GM19240 (cell line): Measurements from ENCODE around the gene NABP2.

Source experiments
- DNase-seq: peaks from one replicate; pipeline ENCODE4 v3.0.0; 2011; ENCODE audit warnings: low spot score; ENCODE audit not compliant: insufficient read length

Gene NABP2

DNA sequence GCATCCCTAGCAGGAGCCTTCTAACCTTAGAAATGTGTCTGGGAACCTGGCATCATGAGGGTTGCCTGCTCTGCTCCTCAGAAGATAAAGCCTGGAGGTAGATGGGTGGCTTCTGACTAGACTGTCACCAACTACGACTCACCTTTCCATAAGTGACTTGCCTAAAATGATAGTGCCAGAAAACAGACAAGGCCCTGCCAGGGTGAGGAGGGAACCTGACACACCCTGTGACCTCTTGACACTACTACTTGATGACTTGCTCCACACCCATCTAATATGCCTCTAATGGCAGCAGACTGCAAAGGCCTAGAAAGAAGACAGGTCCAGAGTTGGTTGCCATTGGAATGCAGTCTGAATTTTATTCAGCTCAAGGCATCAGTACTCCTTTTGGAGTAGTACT lies 11.8 kb upstream of the NABP2 start:
- DNase-seq: no peak

- no peak for DNase-seq
These were observed 10.3 kb upstream of the NABP2 start for GRCh38 chr12:56213878-56214277.

GRCh38 chr12:56216461-56216860 lies 7.7 kb upstream of the NABP2 start:
- no peak for DNase-seq

GRCh38 chr12:56219840-56220239 lies 4.3 kb upstream of the NABP2 start:
- no peak for DNase-seq

- no peak for DNase-seq
These were observed 3.4 kb upstream of the NABP2 start for GRCh38 chr12:56220611-56221231.

DNA sequence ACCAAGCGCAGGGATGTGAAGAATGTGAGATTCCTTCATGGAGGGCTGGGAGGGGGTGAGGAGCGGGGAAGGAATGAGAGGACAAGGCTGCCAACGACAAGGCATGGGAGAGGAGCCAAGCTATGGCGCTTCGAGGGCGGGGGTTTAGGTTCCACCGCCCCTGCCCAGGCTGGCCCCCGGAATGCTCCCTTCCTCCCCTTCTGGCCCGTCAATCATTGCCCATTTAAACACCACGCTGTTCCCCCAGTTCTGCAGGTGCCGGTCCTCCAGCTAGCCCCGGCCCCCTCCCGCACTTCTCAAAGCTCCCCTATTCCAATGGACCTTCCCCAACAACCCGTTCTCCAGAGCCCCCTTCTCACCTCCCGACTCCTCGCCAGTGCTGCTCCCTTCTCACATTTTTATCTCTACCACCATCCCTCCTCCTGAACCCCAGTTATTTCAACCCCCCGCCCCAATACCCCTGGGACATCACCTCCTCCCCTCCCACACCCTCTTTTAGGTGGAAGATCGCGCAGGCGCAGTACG lies 2.8 kb upstream of the NABP2 start:
- peak; percentile 70 for DNase-seq

GRCh38 chr12:56221757-56222530 lies 2.2 kb upstream of the NABP2 start, which contains the start of gene RNF41:
RNF41 (minus strand) TSS chr12:56221922; CDS start chr12:56214047, 7,875 bp downstream.
- DNase-seq: peak; percentile 99

DNA sequence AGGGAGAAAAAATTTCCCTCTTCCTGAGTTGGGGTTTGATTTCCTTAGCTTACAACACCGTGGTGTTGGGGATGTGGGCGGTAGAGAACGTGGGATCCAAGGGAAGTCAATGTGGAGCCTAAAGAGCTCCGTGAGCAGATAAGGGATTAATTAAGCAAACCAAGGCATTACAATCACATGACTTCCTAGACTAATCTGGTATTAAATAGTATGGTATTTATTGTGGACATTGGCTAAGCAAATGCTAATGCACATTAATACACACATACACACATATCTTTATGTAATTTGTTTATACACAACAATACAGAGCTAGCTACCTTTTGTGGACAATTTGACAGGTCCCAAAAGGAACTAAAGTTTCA lies 1.6 kb upstream of the NABP2 start:
- no peak for DNase-seq

GRCh38 chr12:56223571-56224101 lies 506 bp upstream of the NABP2 start:
- no peak for DNase-seq

DNA sequence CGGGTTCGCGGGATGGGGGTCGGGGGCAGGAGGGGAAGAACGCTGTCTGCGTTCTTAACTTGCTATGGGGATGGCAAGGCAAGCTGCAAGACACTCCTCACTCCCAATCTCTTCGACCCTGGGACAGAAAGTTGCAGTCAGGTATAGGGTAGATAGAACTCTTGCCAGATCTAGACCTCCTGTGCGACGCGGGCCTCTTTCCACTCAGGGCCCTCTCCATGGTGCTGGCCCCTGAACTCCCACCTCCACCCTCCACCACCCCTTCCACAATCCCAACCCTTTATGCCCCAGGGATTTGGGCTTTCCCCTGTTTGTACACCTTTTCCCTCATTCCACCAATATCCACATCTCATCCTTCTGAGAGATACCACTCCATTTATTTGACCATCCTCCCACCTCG lies 812 bp downstream of the NABP2 start:
- DNase-seq: no peak

GRCh38 chr12:56229082-56229481 lies 4.9 kb downstream of the NABP2 start:
- no peak for DNase-seq

DNA sequence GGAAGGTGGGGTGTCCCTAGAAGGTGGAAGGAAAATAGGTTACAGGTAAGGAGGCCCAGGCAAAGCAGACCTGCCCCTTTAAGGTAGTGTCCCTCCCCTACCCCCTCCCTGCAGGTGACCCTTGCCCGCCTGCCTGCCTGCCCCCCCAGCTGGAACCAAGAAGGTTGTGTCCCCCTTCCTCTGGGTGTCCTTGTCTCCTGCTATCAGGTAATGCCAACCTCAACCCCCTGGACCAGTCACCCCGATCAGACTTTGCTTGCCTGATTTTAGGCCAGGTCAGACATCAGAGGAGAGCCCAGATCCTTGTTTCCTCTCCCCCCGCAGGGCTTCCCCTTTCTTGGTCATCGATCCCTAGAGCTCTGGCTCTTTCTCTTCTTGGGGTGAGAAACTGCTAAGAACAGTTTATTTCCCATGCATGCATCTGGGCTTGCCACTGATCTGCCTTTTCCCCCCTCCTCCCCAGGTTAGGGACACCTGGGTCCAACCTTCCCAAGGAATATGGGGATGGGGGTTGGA lies 5.8 kb downstream of the NABP2 start, which contains the start of gene SLC39A5:
SLC39A5 (plus strand) TSS at position 136 of the 516 bp plus-strand sequence. CDS start 1,224 bp downstream, outside the sequence.
- no peak for DNase-seq

GRCh38 chr12:56230432-56231183 lies 6.5 kb downstream of the NABP2 start:
- DNase-seq: no peak

DNA sequence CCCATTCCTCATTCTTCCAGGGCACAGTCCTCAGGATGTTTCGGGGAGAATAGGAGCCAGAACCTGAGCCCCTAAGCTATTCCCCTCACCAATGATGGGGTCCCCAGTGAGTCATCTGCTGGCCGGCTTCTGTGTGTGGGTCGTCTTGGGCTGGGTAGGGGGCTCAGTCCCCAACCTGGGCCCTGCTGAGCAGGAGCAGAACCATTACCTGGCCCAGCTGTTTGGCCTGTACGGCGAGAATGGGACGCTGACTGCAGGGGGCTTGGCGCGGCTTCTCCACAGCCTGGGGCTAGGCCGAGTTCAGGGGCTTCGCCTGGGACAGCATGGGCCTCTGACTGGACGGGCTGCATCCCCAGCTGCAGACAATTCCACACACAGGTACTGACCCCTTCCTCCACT lies 7.0 kb downstream of the NABP2 start:
- no peak for DNase-seq

GRCh38 chr12:56234746-56235436 lies 10.7 kb downstream of the NABP2 start:
- DNase-seq: no peak

DNA sequence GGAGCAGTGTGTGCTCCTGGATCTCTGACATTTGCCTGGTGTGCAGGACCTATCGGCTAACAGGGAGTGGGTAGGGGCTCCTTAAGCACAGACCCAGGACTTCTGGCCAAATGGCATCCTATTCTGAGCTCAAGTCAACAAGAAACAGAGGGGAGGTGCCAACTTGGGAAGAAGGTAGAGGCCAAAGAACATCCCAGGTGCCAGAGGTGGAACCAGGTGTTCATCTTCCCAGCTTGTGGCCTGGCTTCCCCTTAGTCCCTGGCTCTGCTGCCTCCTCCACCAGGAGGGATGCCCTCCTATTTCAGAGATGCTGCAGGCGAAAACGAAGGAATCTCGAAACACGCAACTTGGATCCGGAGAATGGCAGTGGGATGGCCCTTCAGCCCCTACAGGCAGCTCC lies 11.9 kb downstream of the NABP2 start:
- DNase-seq: no peak

- DNase-seq: no peak
These were observed 12.8 kb downstream of the NABP2 start for GRCh38 chr12:56236985-56237384.

GRCh38 chr12:56237552-56237951 lies 13.4 kb downstream of the NABP2 start:
- no peak for DNase-seq

- no peak for DNase-seq
These were observed 17.5 kb downstream of the NABP2 start for GRCh38 chr12:56241424-56242303.

GRCh38 chr12:56242986-56243385 lies 18.8 kb downstream of the NABP2 start:
- DNase-seq: no peak
